Kidney (tissue), 22 donors: ENCODE data around the gene MAPKAP1. TPM values are rescaled to one million over a fixed set of nuclear protein-coding genes. Genes with fewer than 3 reads are reported as not detected.

Experiments used
- DNase-seq, 5 donors: peaks; one replicate each; pipeline ENCODE4 v3.0.0-alpha.2; 2013 to 2020
- FAIRE-seq: peaks from 2 replicates; lab custom pipeline; 2012; peaks lifted over from hg19 to GRCh38; lab: Jason Lieb, UNC
- H3K27ac ChIP-seq, 2 donors: one replicate each; pipeline ENCODE4 v1.7.0; 2013; ENCODE audit warnings: low read depth in 2 of 2, low read length in 2 of 2, inconsistent platforms in 1 of 2
- H3K27me3 ChIP-seq: one replicate; pipeline ENCODE4 v1.7.1; 2013; ENCODE audit warnings: low read length, inconsistent platforms; ENCODE audit not compliant: control insufficient read depth, insufficient read depth
- H3K36me3 ChIP-seq, 3 donors: one replicate each; pipeline versions ENCODE4 v1.7.0 to v1.7.1; 2013; ENCODE audit warnings: low read length in 3 of 3, control low read depth in 1 of 3, inconsistent platforms in 1 of 3; ENCODE audit not compliant: insufficient read depth in 3 of 3, control insufficient read depth in 2 of 3
- H3K4me1 ChIP-seq, 3 donors: one replicate each; pipeline versions ENCODE4 v1.7.0 to v1.7.1; 2013; ENCODE audit warnings: low read length in 3 of 3, inconsistent platforms in 1 of 3, low read depth in 1 of 3; ENCODE audit not compliant: control insufficient read depth in 2 of 3, insufficient read depth in 2 of 3
- H3K4me3 ChIP-seq, 3 donors: one replicate each; pipeline versions ENCODE4 v1.7.0 to v1.8.1; 2013; ENCODE audit warnings: low read length in 3 of 3, control low read depth in 1 of 3, inconsistent platforms in 1 of 3
- H3K9ac ChIP-seq, 3 donors: one replicate each; pipeline versions ENCODE4 v1.7.0 to v1.7.1; 2013; ENCODE audit warnings: low read length in 3 of 3, control low read depth in 1 of 3, inconsistent platforms in 1 of 3
- H3K9me3 ChIP-seq, 3 donors: one replicate each; pipeline versions ENCODE4 v1.7.0 to v1.7.1; 2013; ENCODE audit warnings: low read length in 3 of 3, control low read depth in 1 of 3, inconsistent platforms in 1 of 3; ENCODE audit not compliant: control insufficient read depth in 2 of 3, insufficient read depth in 1 of 3
- CTCF ChIP-seq: IDR thresholded peaks from 3 replicates; pipeline ENCODE4 v1.5.1; 2012; ENCODE audit warnings: mild to moderate bottlenecking, moderate library complexity, borderline replicate concordance; ENCODE audit not compliant: insufficient read depth; ENCODE audit errors: extremely low read depth
- intact Hi-C: fragments of 100-400 bp; cut with DNase I; formaldehyde crosslinking; loops from one replicate; pipeline ENCODE4 v1.11.1; 2022
- long read RNA-seq, 10 donors: library from polyadenylated mRNA in 1 of 10; unstranded in 1 of 10; transcript quantifications; one replicate each; pipeline ENCODE4 v2.0.0 and lab custom pipeline, GENCODE V29; 2021 to 2026
- polyA plus RNA-seq: library from polyadenylated mRNA; stranded (reverse); fragments of 350-450 nt; fragmentation: Illumina TruSeq; extraction: RNeasy Lipid Tissue Mini Kit (QIAGEN cat#74804); gene quantifications from one replicate; pipeline ENCODE4 v1.2.3, GENCODE V29; 2014; ENCODE audit warnings: low read depth, low replicate concordance; ENCODE audit not compliant: insufficient read depth
- total RNA-seq: library from RNA; stranded (reverse); fragmentation: NEBNext Ultra II Directional; extraction: Animal tissue kit (Norgen Biotek cat#: 25700); gene quantifications from one replicate; pipeline ENCODE4 v1.2.1, GENCODE V29; 2021
- donor health status: control.
- donor health status: control.
- donor health status: control.
- donor health status: control.
- donor health status: control.
- donor health status: DM: yes; HTN: yes; CAD: no.
- donor health status: Normal renal cell carcinoma (clear cell type).

MAPKAP1 gene
- total RNA-seq = 70.5 TPM
- 99.4 TPM for polyA plus RNA-seq
- long read RNA-seq, donor 1, partial matches to known transcripts = 0 of 2 reads
- long read RNA-seq, donor 1, other reads (novel, unspliced or antisense) = 0 of 2 reads
- long read RNA-seq, donor 2, transcript MAPKAP1-201 (12 exons, 3,395 nt) = major isoform, 6 of 10 reads
- long read RNA-seq, donor 2, partial matches to known transcripts = 0 of 10 reads
- long read RNA-seq, donor 2, other reads (novel, unspliced or antisense) = 0 of 10 reads
- long read RNA-seq, donor 3, transcript MAPKAP1-201 (12 exons, 3,395 nt) = major isoform, 7 of 11 reads
- long read RNA-seq, donor 3, partial matches to known transcripts = 0 of 11 reads
- long read RNA-seq, donor 3, other reads (novel, unspliced or antisense) = 0 of 11 reads
- long read RNA-seq, donor 4, transcript MAPKAP1-202 (11 exons, 3,256 nt) = major isoform, 8 of 25 reads
- long read RNA-seq, donor 4, transcript MAPKAP1-201 (12 exons, 3,395 nt) = minor isoform, 6 of 25 reads
- long read RNA-seq, donor 4, partial matches to known transcripts = 8 of 25 reads
- long read RNA-seq, donor 4, other reads (novel, unspliced or antisense) = 0 of 25 reads
- long read RNA-seq, donor 5 = 0 reads
- long read RNA-seq, donor 6, transcript MAPKAP1-201 (12 exons, 3,395 nt) = major isoform, 5 of 8 reads
- long read RNA-seq, donor 6, partial matches to known transcripts = 0 of 8 reads
- long read RNA-seq, donor 6, other reads (novel, unspliced or antisense) = 0 of 8 reads
- long read RNA-seq, donor 7, transcript MAPKAP1-201 (12 exons, 3,395 nt) = major isoform, 30 of 99 reads
- long read RNA-seq, donor 7, transcript MAPKAP1-205 (11 exons, 3,045 nt) = minor isoform, 7 of 99 reads
- long read RNA-seq, donor 7, transcript MAPKAP1-202 (11 exons, 3,256 nt) = minor isoform, 14 of 99 reads
- long read RNA-seq, donor 7, partial matches to known transcripts = 16 of 99 reads
- long read RNA-seq, donor 7, other reads (novel, unspliced or antisense) = 25 of 99 reads
- long read RNA-seq, donor 8, partial matches to known transcripts = 7 of 13 reads
- long read RNA-seq, donor 8, other reads (novel, unspliced or antisense) = 0 of 13 reads
- long read RNA-seq, donor 9, partial matches to known transcripts = 7 of 9 reads
- long read RNA-seq, donor 9, other reads (novel, unspliced or antisense) = 0 of 9 reads
- long read RNA-seq, donor 10, partial matches to known transcripts = 0 of 2 reads
- long read RNA-seq, donor 10, other reads (novel, unspliced or antisense) = 0 of 2 reads

GRCh38 chr9:125706651-125707471 is at the start of gene MAPKAP1:
MAPKAP1 (minus strand) TSS chr9:125707208; CDS start chr9:125672574, 34,634 bp downstream.
- Histone ChIP-seq H3K27ac (peak within 1 kb of the TSS in 1 of 2 donors; percentile 36), H3K4me1 (peaks cover 0 to 10% (median 8%) of the 10 kb centered on the region in 3 donors), H3K9me3 (no peaks in the 10 kb centered on the region), H3K4me3 (peak within 1 kb of the TSS; percentile 83 to 95 (median 86)), H3K9ac (peak within 1 kb of the TSS; percentile 61 to 89 (median 77)), H3K27me3 (no peaks in the 10 kb centered on the region), H3K36me3 (no peaks in the 10 kb centered on the region)
- peak; percentile 96 to 99 (median 98) for DNase-seq
- FAIRE-seq = no peak
- peak; percentile 13 for TF ChIP-seq CTCF
- intact Hi-C loops = no loop called here

GRCh38 chr9:125756518-125756917 is 49.5 kb upstream of the MAPKAP1 start:
- Histone ChIP-seq H3K4me3 (no peak overlapping the region), H3K36me3 (no peaks in the 10 kb centered on the region), H3K27me3 (no peaks in the 10 kb centered on the region), H3K4me1 (no peaks in the 10 kb centered on the region), H3K9me3 (no peaks in the 10 kb centered on the region), H3K27ac (no peak overlapping the region), H3K9ac (no peak overlapping the region)
- TF ChIP-seq CTCF = no peak
- intact Hi-C loops = no loop called here
- FAIRE-seq (no peak), DNase-seq (no peak)

- no peak for DNase-seq
- Histone ChIP-seq H3K4me1 (no peaks in the 10 kb centered on the region), H3K9me3 (no peaks in the 10 kb centered on the region), H3K9ac (no peak overlapping the region), H3K36me3 (no peaks in the 10 kb centered on the region), H3K27ac (no peak overlapping the region), H3K4me3 (no peak overlapping the region), H3K27me3 (no peaks in the 10 kb centered on the region)
- intact Hi-C loops = no loop called here
- no peak for FAIRE-seq
- TF ChIP-seq CTCF = no peak
These were observed 48.3 kb upstream of the MAPKAP1 start for GRCh38 chr9:125755340-125755739.
